ENCODE measurements around the gene TOR3A.

DNA sequence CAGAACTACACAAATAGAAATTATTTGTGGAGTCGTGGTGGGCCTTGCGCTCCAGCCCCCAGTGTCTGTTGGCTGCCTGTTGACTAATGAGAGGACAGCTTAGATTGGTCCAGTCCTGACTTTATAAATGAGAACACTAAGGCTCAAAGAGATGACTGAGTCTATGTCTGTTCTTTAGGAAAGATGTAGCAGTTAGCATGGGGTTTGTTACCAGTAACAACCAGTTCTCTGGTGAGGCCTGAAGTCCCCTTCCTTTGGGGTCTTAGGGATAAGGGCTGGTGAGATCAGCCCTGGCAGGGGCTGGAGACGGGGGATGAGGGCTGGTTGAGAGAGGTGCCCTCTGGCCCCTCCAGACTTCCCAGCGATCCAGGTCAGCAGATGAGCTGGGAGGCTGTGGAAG lies 9.1 kb downstream of the TOR3A start:
- TF ChIP-seq EZH2 (IDR thresholded peaks at IDR 0.05; ENCODE audit: low read length, missing control alignments) = no peak
- TF ChIP-seq, protein P1, sequence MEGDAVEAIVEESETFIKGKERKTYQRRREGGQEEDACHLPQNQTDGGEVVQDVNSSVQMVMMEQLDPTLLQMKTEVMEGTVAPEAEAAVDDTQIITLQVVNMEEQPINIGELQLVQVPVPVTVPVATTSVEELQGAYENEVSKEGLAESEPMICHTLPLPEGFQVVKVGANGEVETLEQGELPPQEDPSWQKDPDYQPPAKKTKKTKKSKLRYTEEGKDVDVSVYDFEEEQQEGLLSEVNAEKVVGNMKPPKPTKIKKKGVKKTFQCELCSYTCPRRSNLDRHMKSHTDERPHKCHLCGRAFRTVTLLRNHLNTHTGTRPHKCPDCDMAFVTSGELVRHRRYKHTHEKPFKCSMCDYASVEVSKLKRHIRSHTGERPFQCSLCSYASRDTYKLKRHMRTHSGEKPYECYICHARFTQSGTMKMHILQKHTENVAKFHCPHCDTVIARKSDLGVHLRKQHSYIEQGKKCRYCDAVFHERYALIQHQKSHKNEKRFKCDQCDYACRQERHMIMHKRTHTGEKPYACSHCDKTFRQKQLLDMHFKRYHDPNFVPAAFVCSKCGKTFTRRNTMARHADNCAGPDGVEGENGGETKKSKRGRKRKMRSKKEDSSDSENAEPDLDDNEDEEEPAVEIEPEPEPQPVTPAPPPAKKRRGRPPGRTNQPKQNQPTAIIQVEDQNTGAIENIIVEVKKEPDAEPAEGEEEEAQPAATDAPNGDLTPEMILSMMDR (conservative IDR thresholded peaks at IDR 0.05 in 1 of 2, IDR thresholded peaks at IDR 0.05 in 1 of 2; ENCODE audit: low read depth in 1 of 2, low read length in 2 of 2) = no peak
